Liver (tissue), 9 donors: ENCODE results near the gene MAPRE2. TPM values are rescaled to one million over a fixed set of nuclear protein-coding genes. Genes with fewer than 3 reads are reported as not detected.

ENCODE experiments used
- DNase-seq: peaks from one replicate; pipeline ENCODE4 v3.0.0-alpha.2; 2017; ENCODE audit warnings: low spot score
- H3K27ac ChIP-seq, 2 donors: one replicate each; pipeline ENCODE4 v1.7.0; 2013; ENCODE audit warnings: inconsistent platforms in 2 of 2, low read length in 2 of 2, control low read depth in 1 of 2, low read depth in 1 of 2, mild to moderate bottlenecking in 1 of 2
- H3K27me3 ChIP-seq, 4 donors: one replicate each; pipeline versions ENCODE4 v1.6.1 to v1.7.0; 2013; ENCODE audit warnings: low read length in 3 of 4, inconsistent platforms in 1 of 4, mild to moderate bottlenecking in 1 of 4, moderate library complexity in 1 of 4; ENCODE audit not compliant: control insufficient read depth in 4 of 4, insufficient read depth in 4 of 4
- H3K36me3 ChIP-seq, 4 donors: one replicate each; pipeline versions ENCODE4 v1.6.1 to v1.7.0; 2013; ENCODE audit warnings: low read length in 3 of 4, mild to moderate bottlenecking in 3 of 4, low read depth in 1 of 4, moderate library complexity in 1 of 4; ENCODE audit not compliant: control insufficient read depth in 4 of 4, insufficient read depth in 3 of 4
- H3K4me1 ChIP-seq, 4 donors: one replicate each; pipeline versions ENCODE4 v1.6.1 to v1.7.0; 2013; ENCODE audit warnings: low read length in 3 of 4, mild to moderate bottlenecking in 3 of 4, moderate library complexity in 1 of 4; ENCODE audit not compliant: control insufficient read depth in 4 of 4, insufficient read depth in 4 of 4
- H3K4me3 ChIP-seq, 3 donors: one replicate each; pipeline versions ENCODE4 v1.6.1 to v1.7.0; 2013; ENCODE audit warnings: low read length in 3 of 3, control low read depth in 1 of 3, low read depth in 1 of 3, mild to moderate bottlenecking in 1 of 3
- H3K9ac ChIP-seq, 2 donors: one replicate each; pipeline ENCODE4 v1.7.0; 2013; ENCODE audit warnings: low read length in 2 of 2, mild to moderate bottlenecking in 2 of 2, moderate library complexity in 2 of 2, control low read depth in 1 of 2, low read depth in 1 of 2
- H3K9me3 ChIP-seq, 4 donors: one replicate each; pipeline versions ENCODE4 v1.6.1 to v1.7.0; 2013; ENCODE audit warnings: low read length in 3 of 4; ENCODE audit not compliant: control insufficient read depth in 4 of 4
- EGR1 ChIP-seq, 2 donors: IDR thresholded peaks; 2 replicates each; pipeline ENCODE4 v1.6.1; 2016 to 2018; ENCODE audit warnings: antibody characterized with exemption in 2 of 2, low read depth in 2 of 2
- FOXA1 ChIP-seq: IDR thresholded peaks from 2 replicates; pipeline ENCODE4 v1.6.1; 2016; ENCODE audit warnings: antibody characterized with exemption
- FOXA2 ChIP-seq: IDR thresholded peaks from 2 replicates; pipeline ENCODE4 v1.6.1; 2016; ENCODE audit warnings: antibody characterized with exemption
- GABPA ChIP-seq, 2 donors: IDR thresholded peaks in 1 of 2; conservative IDR thresholded peaks in 1 of 2; 2 replicates each; pipeline ENCODE4 v1.6.1; 2016; ENCODE audit warnings: antibody characterized with exemption in 2 of 2, mild to moderate bottlenecking in 1 of 2, moderate library complexity in 1 of 2
- HNF4A ChIP-seq, 2 donors: conservative IDR thresholded peaks; 2 replicates each; pipeline ENCODE4 v1.6.1; 2016; ENCODE audit warnings: antibody characterized with exemption in 2 of 2, mild to moderate bottlenecking in 2 of 2
- HNF4G ChIP-seq: IDR thresholded peaks from 2 replicates; pipeline ENCODE4 v1.6.1; 2016; ENCODE audit warnings: antibody characterized with exemption
- NR2F2 ChIP-seq: IDR thresholded peaks from 2 replicates; pipeline ENCODE4 v1.6.1; 2016; ENCODE audit warnings: antibody characterized with exemption
- RXRA ChIP-seq, 2 donors: IDR thresholded peaks; 2 replicates each; pipeline ENCODE4 v1.6.1; 2017 to 2018; ENCODE audit warnings: antibody characterized with exemption in 2 of 2, mild to moderate bottlenecking in 1 of 2
- SP1 ChIP-seq: IDR thresholded peaks from 2 replicates; pipeline ENCODE4 v1.6.1; 2018; ENCODE audit warnings: antibody characterized with exemption, mild to moderate bottlenecking
- TAF1 ChIP-seq: conservative IDR thresholded peaks from 2 replicates; pipeline ENCODE4 v1.6.1; 2016; ENCODE audit warnings: antibody characterized with exemption, mild to moderate bottlenecking
- WGBS: extraction: QIAGEN DNeasy Blood & Tissue Kit; methylation state at CpG from one replicate; pipeline ENCODE4 v1.1.7; 2013; 5-methylcytosine and 5-hydroxymethylcytosine counted together
- polyA plus RNA-seq, 2 donors: library from polyadenylated mRNA; stranded (reverse) in 1 of 2; unstranded in 1 of 2; fragments of 200-250 nt in 1 of 2; fragments of >200 nt in 1 of 2; fragmentation: Nextera tagmentation in 1 of 2; extraction: Ambion mirVana in 1 of 2; gene quantifications; one replicate each; pipeline versions ENCODE4 v1.2.1 to v1.2.3, GENCODE V29; 2013 to 2015
- total RNA-seq, 2 donors: library from RNA; depleted of rRNA; stranded (reverse); fragments of >200 nt; gene quantifications; one replicate each; pipeline ENCODE4 v1.2.3, GENCODE V29; 2014
- TF ChIP-seq, protein P1 (sequence below): fragments of 150-350 bp; IDR thresholded peaks from 2 replicates; pipeline ENCODE4 v1.5.1; 2017; ENCODE audit warnings: improper control_type of control experiment, low read depth, low read length; ENCODE audit not compliant: missing input control
- TF ChIP-seq, protein P2 (sequence below): IDR thresholded peaks from 2 replicates; pipeline ENCODE4 v1.6.1; 2016; ENCODE audit warnings: antibody characterized with exemption
- TF ChIP-seq, protein P3 (sequence below): IDR thresholded peaks from 2 replicates; pipeline ENCODE4 v1.6.1; 2016; ENCODE audit warnings: antibody characterized with exemption, mild to moderate bottlenecking
- TF ChIP-seq, protein P4 (sequence below): IDR thresholded peaks from 2 replicates; pipeline ENCODE4 v1.6.1; 2016; ENCODE audit warnings: antibody characterized with exemption
- donor health status: healthy.
- donor health status: healthy.
- donor health status: healthy.
- donor health status: healthy.
- donor health status: healthy.

Gene MAPRE2
- total and polyA plus RNA-seq, 4 donors = 7.9 to 12.8 (median 11.0) TPM

DNA sequence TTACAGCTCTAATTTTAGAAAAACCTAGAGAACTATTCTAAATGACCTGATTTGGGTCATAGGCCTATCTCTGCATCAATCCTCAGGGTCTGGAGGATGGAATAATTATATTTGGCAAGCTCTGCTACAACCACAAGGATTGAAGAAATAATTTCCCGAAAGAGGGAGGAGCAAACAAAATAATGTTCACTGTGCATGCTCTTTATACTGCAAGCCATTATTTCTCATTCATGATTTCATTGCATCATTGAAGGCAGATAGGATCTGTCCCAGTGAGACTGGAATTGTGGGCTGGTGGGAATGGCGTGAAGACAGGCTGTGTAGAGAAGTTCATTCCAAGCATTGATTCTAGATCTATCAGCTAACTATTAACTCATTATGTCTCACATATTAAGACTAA is 12.7 kb upstream of the MAPRE2 start:
- DNase-seq = no peak
- Histone ChIP-seq H3K4me1 (peaks cover 2 to 25% (median 12%) of the 10 kb centered on the region in 4 donors), H3K4me3 (no peak overlapping the region), H3K27me3 (no peaks in the 10 kb centered on the region), H3K9ac (no peak overlapping the region), H3K36me3 (no peaks in the 10 kb centered on the region), H3K27ac (no peak overlapping the region), H3K9me3 (no peaks in the 10 kb centered on the region)
- WGBS = 94% methylated on average over 2 of the region's 2 CpGs
- TF ChIP-seq SP1 = no peak
- TF ChIP-seq, protein P1, sequence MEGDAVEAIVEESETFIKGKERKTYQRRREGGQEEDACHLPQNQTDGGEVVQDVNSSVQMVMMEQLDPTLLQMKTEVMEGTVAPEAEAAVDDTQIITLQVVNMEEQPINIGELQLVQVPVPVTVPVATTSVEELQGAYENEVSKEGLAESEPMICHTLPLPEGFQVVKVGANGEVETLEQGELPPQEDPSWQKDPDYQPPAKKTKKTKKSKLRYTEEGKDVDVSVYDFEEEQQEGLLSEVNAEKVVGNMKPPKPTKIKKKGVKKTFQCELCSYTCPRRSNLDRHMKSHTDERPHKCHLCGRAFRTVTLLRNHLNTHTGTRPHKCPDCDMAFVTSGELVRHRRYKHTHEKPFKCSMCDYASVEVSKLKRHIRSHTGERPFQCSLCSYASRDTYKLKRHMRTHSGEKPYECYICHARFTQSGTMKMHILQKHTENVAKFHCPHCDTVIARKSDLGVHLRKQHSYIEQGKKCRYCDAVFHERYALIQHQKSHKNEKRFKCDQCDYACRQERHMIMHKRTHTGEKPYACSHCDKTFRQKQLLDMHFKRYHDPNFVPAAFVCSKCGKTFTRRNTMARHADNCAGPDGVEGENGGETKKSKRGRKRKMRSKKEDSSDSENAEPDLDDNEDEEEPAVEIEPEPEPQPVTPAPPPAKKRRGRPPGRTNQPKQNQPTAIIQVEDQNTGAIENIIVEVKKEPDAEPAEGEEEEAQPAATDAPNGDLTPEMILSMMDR = no peak

DNA sequence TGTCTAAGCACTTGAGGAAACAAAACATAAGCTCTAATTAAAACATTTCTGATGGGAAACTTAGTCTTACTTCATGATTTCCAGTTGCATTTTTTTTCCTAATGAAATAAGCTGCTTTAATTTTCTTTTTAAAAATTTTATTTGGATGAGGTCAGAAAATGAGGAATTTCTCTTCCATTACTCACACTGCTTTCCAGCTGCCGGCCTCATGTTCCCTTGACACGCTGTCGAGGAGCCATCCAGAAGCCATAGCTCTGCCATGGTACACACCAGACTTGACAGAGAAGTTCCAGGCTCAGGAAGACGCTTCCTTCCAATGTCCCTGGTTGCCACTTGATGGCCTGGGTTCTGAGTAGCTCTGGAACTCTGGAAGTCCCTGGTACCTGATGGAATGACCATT is 12.1 kb upstream of the MAPRE2 start:
- Histone ChIP-seq H3K9ac (no peak overlapping the region), H3K4me3 (no peak overlapping the region), H3K9me3 (no peaks in the 10 kb centered on the region), H3K27me3 (no peaks in the 10 kb centered on the region), H3K36me3 (no peaks in the 10 kb centered on the region), H3K27ac (peak overlapping the region in 1 of 2 donors; percentile 71), H3K4me1 (peaks cover 2 to 25% (median 12%) of the 10 kb centered on the region in 4 donors)
- DNase-seq = no peak
- 84% methylated on average over 4 of the region's 4 CpGs for WGBS
- no peak for TF ChIP-seq GABPA (IDR thresholded peaks at IDR 0.05 in 1 of 2, conservative IDR thresholded peaks at IDR 0.05 in 1 of 2)
- no peak for TF ChIP-seq TAF1
- TF ChIP-seq RXRA (IDR thresholded peaks at IDR 0.05) = no peak
- no peak for TF ChIP-seq HNF4G
- TF ChIP-seq HNF4A (conservative IDR thresholded peaks at IDR 0.05) = no peak
- no peak for TF ChIP-seq FOXA1
- no peak for TF ChIP-seq SP1
- TF ChIP-seq, protein P2, sequence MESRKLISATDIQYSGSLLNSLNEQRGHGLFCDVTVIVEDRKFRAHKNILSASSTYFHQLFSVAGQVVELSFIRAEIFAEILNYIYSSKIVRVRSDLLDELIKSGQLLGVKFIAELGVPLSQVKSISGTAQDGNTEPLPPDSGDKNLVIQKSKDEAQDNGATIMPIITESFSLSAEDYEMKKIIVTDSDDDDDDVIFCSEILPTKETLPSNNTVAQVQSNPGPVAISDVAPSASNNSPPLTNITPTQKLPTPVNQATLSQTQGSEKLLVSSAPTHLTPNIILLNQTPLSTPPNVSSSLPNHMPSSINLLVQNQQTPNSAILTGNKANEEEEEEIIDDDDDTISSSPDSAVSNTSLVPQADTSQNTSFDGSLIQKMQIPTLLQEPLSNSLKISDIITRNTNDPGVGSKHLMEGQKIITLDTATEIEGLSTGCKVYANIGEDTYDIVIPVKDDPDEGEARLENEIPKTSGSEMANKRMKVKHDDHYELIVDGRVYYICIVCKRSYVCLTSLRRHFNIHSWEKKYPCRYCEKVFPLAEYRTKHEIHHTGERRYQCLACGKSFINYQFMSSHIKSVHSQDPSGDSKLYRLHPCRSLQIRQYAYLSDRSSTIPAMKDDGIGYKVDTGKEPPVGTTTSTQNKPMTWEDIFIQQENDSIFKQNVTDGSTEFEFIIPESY = no peak
- TF ChIP-seq, protein P3, sequence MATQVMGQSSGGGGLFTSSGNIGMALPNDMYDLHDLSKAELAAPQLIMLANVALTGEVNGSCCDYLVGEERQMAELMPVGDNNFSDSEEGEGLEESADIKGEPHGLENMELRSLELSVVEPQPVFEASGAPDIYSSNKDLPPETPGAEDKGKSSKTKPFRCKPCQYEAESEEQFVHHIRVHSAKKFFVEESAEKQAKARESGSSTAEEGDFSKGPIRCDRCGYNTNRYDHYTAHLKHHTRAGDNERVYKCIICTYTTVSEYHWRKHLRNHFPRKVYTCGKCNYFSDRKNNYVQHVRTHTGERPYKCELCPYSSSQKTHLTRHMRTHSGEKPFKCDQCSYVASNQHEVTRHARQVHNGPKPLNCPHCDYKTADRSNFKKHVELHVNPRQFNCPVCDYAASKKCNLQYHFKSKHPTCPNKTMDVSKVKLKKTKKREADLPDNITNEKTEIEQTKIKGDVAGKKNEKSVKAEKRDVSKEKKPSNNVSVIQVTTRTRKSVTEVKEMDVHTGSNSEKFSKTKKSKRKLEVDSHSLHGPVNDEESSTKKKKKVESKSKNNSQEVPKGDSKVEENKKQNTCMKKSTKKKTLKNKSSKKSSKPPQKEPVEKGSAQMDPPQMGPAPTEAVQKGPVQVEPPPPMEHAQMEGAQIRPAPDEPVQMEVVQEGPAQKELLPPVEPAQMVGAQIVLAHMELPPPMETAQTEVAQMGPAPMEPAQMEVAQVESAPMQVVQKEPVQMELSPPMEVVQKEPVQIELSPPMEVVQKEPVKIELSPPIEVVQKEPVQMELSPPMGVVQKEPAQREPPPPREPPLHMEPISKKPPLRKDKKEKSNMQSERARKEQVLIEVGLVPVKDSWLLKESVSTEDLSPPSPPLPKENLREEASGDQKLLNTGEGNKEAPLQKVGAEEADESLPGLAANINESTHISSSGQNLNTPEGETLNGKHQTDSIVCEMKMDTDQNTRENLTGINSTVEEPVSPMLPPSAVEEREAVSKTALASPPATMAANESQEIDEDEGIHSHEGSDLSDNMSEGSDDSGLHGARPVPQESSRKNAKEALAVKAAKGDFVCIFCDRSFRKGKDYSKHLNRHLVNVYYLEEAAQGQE = no peak
- no peak for TF ChIP-seq NR2F2
- no peak for TF ChIP-seq FOXA2
- no peak for TF ChIP-seq EGR1 (IDR thresholded peaks at IDR 0.05; ENCODE audit: low read depth in 2 of 2)
- TF ChIP-seq, protein P4, sequence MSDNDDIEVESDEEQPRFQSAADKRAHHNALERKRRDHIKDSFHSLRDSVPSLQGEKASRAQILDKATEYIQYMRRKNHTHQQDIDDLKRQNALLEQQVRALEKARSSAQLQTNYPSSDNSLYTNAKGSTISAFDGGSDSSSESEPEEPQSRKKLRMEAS = no peak
- TF ChIP-seq, protein P1 = no peak
